ENCODE results near the gene TSEN2.
"Not testable (repeated sequence)": the region's sequence is repeated elsewhere in the genome, so short reads cannot be mapped to it uniquely, and the experiment has no call there.

The TSEN2 gene

GRCh38 chr3:12484198-12484982, at the start of gene TSEN2:
Gene TSEN2, plus strand, starts transcription at chr3:12484480. Its CDS starts 5,321 bp downstream, at chr3:12489801.
- peak; percentile 95 for DNase-seq

- DNase-seq, result peak; percentile 65
These were observed 47.6 kb upstream of the TSEN2 start for GRCh38 chr3:12436514-12437220.

GRCh38 chr3:12437221-12437605, 47.1 kb upstream of the TSEN2 start:
- DNase-seq, result no peak

- no peak for DNase-seq
These were observed 46.4 kb upstream of the TSEN2 start for GRCh38 chr3:12437861-12438260.

- DNase-seq, result no peak
These were observed 46.0 kb upstream of the TSEN2 start for GRCh38 chr3:12438318-12438717.

- no peak for DNase-seq
These were observed 44.9 kb upstream of the TSEN2 start for GRCh38 chr3:12439161-12439940.

- peak; percentile 90 for DNase-seq
These were observed 43.2 kb upstream of the TSEN2 start for GRCh38 chr3:12440927-12441714.

GRCh38 chr3:12442654-12443501, 41.4 kb upstream of the TSEN2 start:
- DNase-seq, result no peak

GRCh38 chr3:12443781-12444522, 40.3 kb upstream of the TSEN2 start:
- DNase-seq, result no peak

GRCh38 chr3:12444582-12445471, 39.5 kb upstream of the TSEN2 start:
- no peak for DNase-seq

GRCh38 chr3:12445523-12446240, 38.6 kb upstream of the TSEN2 start:
- no peak for DNase-seq

GRCh38 chr3:12446298-12446697, 38.0 kb upstream of the TSEN2 start:
- DNase-seq, result no peak

- no peak for DNase-seq
These were observed 37.2 kb upstream of the TSEN2 start for GRCh38 chr3:12447075-12447474.

- DNase-seq, result not testable (repeated sequence)
These were observed 35.7 kb upstream of the TSEN2 start for GRCh38 chr3:12448404-12449202.

GRCh38 chr3:12449889-12450682, 34.2 kb upstream of the TSEN2 start:
- DNase-seq, result no peak

GRCh38 chr3:12451481-12451880, 32.8 kb upstream of the TSEN2 start:
- DNase-seq, result no peak

- DNase-seq, result no peak
These were observed 32.3 kb upstream of the TSEN2 start for GRCh38 chr3:12451960-12452359.

All from left hindlimb (tissue), 1 donor.